ENCODE measurements around the gene ATR. TPM values are rescaled to one million over a fixed set of nuclear protein-coding genes. Genes with fewer than 3 reads are reported as not detected.
"Not testable (repeated sequence)": the region's sequence is repeated elsewhere in the genome, so short reads cannot be mapped to it uniquely, and the experiment has no call there.

ATR gene
- total RNA-seq, 1 experiment from 2014 or later: 20.4 TPM

DNA sequence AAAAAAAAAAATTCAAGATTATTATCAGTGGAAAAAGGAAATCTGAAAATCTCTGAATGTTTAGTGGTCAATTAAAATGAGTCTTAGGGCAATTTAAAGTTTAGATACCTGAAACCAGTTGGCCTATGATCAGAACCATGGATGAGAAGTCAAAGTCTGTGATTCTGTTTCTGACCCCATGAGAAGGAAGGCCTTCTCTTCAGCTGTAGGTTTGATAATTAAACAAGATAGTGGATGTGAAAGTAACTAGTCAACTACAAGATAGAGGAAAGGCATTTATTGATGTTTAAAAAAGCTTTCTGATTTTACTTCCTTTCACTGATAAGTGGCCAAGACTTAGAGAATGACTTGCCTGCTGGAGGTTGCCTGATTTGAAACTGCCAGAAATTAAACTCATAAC lies 26.4 kb upstream of the ATR start:
- Histone ChIP-seq H3K27me3 (replicated peaks) (no peaks in the 10 kb centered on the region), H3K9me3 (replicated peaks) (no peaks in the 10 kb centered on the region), H3K4me3 (no peak overlapping the region), H3K36me3 (no peaks in the 10 kb centered on the region), H3K4me1 (replicated peaks) (no peaks in the 10 kb centered on the region), H3K27ac (no peak overlapping the region)
- DNase-seq (ENCODE audit: low read depth in 1 of 2, low spot score in 2 of 2): no peak

DNA sequence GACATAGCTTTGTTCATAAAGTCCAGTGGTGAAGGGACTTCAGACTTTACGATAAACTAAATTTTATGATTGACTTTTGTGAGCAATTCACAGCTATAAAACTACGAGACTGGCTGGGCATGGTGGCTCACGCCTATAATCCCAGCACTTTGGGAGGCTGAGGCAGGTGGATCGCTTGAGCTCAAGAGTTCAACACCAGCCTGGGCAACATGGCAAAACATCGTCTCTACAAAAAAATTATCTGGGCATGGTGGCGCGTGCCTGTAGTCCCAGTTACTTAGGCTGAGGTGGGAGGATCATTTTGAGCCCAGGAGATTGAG lies 24.8 kb upstream of the ATR start:
- H3K9me3 ChIP-seq (replicated peaks); DNase-seq (ENCODE audit: low read depth in 1 of 2, low spot score in 2 of 2); H3K27ac ChIP-seq; H3K4me3 ChIP-seq; H3K36me3 ChIP-seq; H3K4me1 ChIP-seq (replicated peaks); H3K27me3 ChIP-seq (replicated peaks): not testable (repeated sequence)

- no peaks in the 10 kb centered on the region for H3K9me3 ChIP-seq (replicated peaks)
- no peaks in the 10 kb centered on the region for H3K36me3 ChIP-seq
- no peak for DNase-seq (ENCODE audit: low read depth in 1 of 2, low spot score in 2 of 2)
- no peaks in the 10 kb centered on the region for H3K4me1 ChIP-seq (replicated peaks)
- no peaks in the 10 kb centered on the region for H3K27me3 ChIP-seq (replicated peaks)
- H3K27ac ChIP-seq: no peak overlapping the region
- no peak overlapping the region for H3K4me3 ChIP-seq
These were observed 24.3 kb upstream of the ATR start for GRCh38 chr3:142602619-142603385.

DNA sequence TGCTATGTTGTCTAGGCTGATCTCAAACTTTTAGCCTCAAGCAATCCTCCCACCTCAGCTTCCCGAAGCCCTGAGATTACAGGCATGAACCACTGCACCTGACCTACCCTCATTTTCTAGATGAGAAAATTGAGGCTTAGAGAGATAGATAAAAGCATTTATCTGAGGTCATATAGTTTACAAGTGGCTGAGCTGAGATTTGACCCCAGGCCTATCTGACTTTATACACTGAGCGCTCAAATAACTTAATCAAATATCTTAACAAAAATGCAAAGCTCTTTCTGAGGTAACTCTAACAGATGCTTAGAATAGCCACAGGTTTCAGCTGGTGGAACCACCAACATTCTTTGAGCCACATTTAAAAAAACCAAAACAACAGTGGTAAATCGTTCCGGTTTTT lies 23.2 kb upstream of the ATR start:
- H3K36me3 ChIP-seq: no peaks in the 10 kb centered on the region
- no peak overlapping the region for H3K4me3 ChIP-seq
- peaks cover 4% of the 10 kb centered on the region for H3K4me1 ChIP-seq (replicated peaks)
- no peaks in the 10 kb centered on the region for H3K27me3 ChIP-seq (replicated peaks)
- no peak for DNase-seq (ENCODE audit: low read depth in 1 of 2, low spot score in 2 of 2)
- no peak overlapping the region for H3K27ac ChIP-seq
- no peaks in the 10 kb centered on the region for H3K9me3 ChIP-seq (replicated peaks)

- H3K4me1 ChIP-seq (replicated peaks): peaks cover 18% of the 10 kb centered on the region
- H3K4me3 ChIP-seq: no peak overlapping the region
- DNase-seq (ENCODE audit: low read depth in 1 of 2, low spot score in 2 of 2): no peak
- H3K27me3 ChIP-seq (replicated peaks): no peaks in the 10 kb centered on the region
- no peaks in the 10 kb centered on the region for H3K36me3 ChIP-seq
- no peak overlapping the region for H3K27ac ChIP-seq
- no peaks in the 10 kb centered on the region for H3K9me3 ChIP-seq (replicated peaks)
These were observed 19.4 kb upstream of the ATR start for GRCh38 chr3:142597906-142598305.

DNA sequence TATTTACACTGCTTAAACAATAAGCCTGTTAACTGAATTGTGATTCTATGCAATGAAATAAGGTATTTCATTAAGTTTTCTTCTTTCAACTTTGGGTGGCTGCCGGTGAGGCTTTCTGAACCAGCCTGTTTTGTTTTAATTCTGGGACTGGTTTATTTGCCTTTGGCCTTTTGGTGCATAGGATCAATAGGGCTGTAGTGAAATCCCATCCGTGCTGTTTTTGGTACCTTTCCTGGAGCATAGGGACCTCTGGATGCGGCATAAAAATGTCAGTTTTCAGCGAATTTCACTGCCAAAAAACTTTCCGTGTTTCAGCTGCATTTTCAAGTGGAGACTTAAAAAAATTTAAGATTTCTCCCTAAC lies 18.2 kb upstream of the ATR start:
- H3K36me3 ChIP-seq: no peaks in the 10 kb centered on the region
- H3K9me3 ChIP-seq (replicated peaks): no peaks in the 10 kb centered on the region
- no peak for DNase-seq (ENCODE audit: low read depth in 1 of 2, low spot score in 2 of 2)
- H3K27ac ChIP-seq: no peak overlapping the region
- peak overlapping the region; percentile 59 for H3K4me3 ChIP-seq
- H3K27me3 ChIP-seq (replicated peaks): no peaks in the 10 kb centered on the region
- peaks cover 18% of the 10 kb centered on the region for H3K4me1 ChIP-seq (replicated peaks)

DNA sequence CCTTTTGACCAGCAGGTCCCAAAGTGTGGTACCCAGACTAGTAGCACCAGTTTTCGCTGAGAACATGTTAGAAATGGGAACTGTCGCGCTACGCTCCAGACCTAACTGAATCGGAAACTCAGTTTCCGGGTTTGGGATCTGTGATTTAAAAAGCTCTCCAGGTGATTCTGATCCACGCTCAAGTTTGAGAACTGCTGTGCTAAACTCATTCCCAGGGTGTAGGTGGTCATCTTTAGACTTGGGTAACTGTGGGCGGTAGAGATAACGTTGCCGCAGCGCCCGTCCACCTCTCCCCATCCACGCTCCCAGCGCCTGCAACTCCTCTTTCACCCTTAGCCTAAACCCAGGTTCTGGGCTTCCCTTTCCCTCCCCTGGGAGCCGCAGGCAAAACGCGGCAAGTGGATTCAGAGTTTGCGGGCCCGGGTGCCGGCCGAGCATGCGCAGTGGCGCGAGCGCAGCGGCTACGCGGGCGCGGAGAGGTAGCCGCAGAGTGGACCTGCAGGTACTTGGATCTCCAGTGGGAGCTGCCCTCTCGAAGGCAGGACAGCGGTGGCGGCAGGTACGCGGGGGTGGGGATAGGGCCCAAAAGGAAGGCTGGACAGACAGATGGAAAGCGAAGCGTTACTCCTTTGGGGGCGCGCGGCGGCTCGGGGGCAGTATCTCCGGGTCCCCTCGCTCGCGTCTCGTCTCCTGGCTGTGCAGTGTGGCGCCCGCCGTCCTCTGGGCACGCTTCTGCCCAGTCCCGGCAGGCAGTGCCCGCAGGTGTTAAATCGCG lies 17.6 kb upstream of the ATR start, which contains the start of gene PLS1:
TSS of gene PLS1 (plus strand) at position 443 of the 775 bp plus-strand sequence. CDS start 67,845 bp downstream, outside the sequence.
- Histone ChIP-seq H3K4me3 (peak within 1 kb of the TSS; percentile 59), H3K4me1 (replicated peaks) (peaks cover 18% of the 10 kb centered on the region), H3K9me3 (replicated peaks) (no peaks in the 10 kb centered on the region), H3K27me3 (replicated peaks) (no peaks in the 10 kb centered on the region), H3K36me3 (no peaks in the 10 kb centered on the region), H3K27ac (peak within 1 kb of the TSS; percentile 76)
- peak; percentile 69 to 85 for DNase-seq (ENCODE audit: low read depth in 1 of 2, low spot score in 2 of 2)

- Histone ChIP-seq H3K9me3 (replicated peaks) (no peaks in the 10 kb centered on the region), H3K27me3 (replicated peaks) (no peaks in the 10 kb centered on the region)
These were observed 17.0 kb upstream of the ATR start for GRCh38 chr3:142595581-142595950.

GRCh38 chr3:142595141-142595540 lies 16.6 kb upstream of the ATR start:
- no peaks in the 10 kb centered on the region for H3K36me3 ChIP-seq
- no peaks in the 10 kb centered on the region for H3K27me3 ChIP-seq (replicated peaks)
- H3K4me3 ChIP-seq: no peak overlapping the region
- DNase-seq (ENCODE audit: low read depth in 1 of 2, low spot score in 2 of 2): no peak
- peaks cover 18% of the 10 kb centered on the region for H3K4me1 ChIP-seq (replicated peaks)
- H3K27ac ChIP-seq: no peak overlapping the region
- H3K9me3 ChIP-seq (replicated peaks): no peaks in the 10 kb centered on the region

More at GRCh38 chr3:142595581-142595950, 17.0 kb upstream of the ATR start:
- Histone ChIP-seq H3K27ac (peak overlapping the region; percentile 76), H3K4me1 (replicated peaks) (peaks cover 18% of the 10 kb centered on the region), H3K4me3 (peak overlapping the region; percentile 59), H3K36me3 (no peaks in the 10 kb centered on the region)
- DNase-seq (ENCODE audit: low read depth in 1 of 2, low spot score in 2 of 2): peak; percentile 62 to 84

- not testable (repeated sequence) for H3K27me3 ChIP-seq (replicated peaks); H3K36me3 ChIP-seq; DNase-seq (ENCODE audit: low read depth in 1 of 2, low spot score in 2 of 2); H3K27ac ChIP-seq; H3K4me3 ChIP-seq; H3K9me3 ChIP-seq (replicated peaks)
- peaks cover 18% of the 10 kb centered on the region for H3K4me1 ChIP-seq (replicated peaks)
These were observed 13.7 kb upstream of the ATR start for GRCh38 chr3:142592268-142592667.

GRCh38 chr3:142588703-142589102 lies 10.2 kb upstream of the ATR start:
- Histone ChIP-seq H3K36me3 (no peaks in the 10 kb centered on the region), H3K27ac (no peak overlapping the region), H3K4me3 (no peak overlapping the region), H3K4me1 (replicated peaks) (no peaks in the 10 kb centered on the region), H3K27me3 (replicated peaks) (no peaks in the 10 kb centered on the region), H3K9me3 (replicated peaks) (no peaks in the 10 kb centered on the region)
- DNase-seq (ENCODE audit: low read depth in 1 of 2, low spot score in 2 of 2): no peak

- DNase-seq (ENCODE audit: low read depth in 1 of 2, low spot score in 2 of 2): peak; percentile 52 to 57
- H3K4me1 ChIP-seq (replicated peaks): no peaks in the 10 kb centered on the region
- 0 out of 2 replicates have a peak, but pooled peaks cover 3% of the 10 kb centered on the region for H3K27me3 ChIP-seq (replicated peaks)
- no peak overlapping the region for H3K27ac ChIP-seq
- H3K4me3 ChIP-seq: no peak overlapping the region
- no peaks in the 10 kb centered on the region for H3K36me3 ChIP-seq
- H3K9me3 ChIP-seq (replicated peaks): no peaks in the 10 kb centered on the region
These were observed 8.4 kb upstream of the ATR start for GRCh38 chr3:142586803-142587406.

DNA sequence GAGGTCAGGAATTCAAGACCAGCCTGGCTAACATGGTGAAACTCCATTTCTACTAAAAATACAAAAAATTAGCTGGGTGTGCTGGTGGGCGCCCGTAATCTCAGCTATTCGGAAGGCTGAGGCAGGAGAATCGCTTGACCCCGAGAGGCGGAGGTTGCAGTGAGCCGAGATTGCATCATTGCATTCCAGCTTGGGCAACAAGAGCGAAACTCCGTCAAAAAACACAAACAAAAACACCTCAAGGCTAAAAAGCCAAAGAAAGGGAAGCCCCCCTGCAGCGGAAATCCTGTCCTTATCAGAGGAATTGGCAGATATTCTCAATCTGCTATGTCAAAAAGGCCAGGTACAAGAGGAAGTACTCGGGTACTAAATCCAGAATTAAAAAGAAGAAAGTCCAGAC lies 2.5 kb upstream of the ATR start:
- DNase-seq (ENCODE audit: low read depth in 1 of 2, low spot score in 2 of 2); H3K27me3 ChIP-seq (replicated peaks); H3K9me3 ChIP-seq (replicated peaks); H3K4me1 ChIP-seq (replicated peaks); H3K36me3 ChIP-seq; H3K4me3 ChIP-seq; H3K27ac ChIP-seq: not testable (repeated sequence)

DNA sequence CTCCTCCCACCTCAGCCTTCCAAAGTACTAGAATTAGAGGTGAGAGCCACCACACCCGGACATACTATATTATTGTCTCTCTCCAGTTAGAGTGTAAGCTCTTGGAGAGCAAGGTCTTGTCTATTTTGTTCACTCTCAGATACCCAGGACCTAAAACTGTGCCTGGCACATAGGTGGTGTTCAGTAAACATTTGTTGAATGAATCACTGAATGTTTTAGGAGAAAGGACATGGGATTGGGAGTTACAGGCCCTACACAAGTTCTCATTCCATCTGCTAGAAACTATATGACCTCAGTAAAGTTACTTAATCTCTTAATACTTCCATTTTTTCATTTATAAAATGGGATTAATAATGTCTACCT lies 1.5 kb upstream of the ATR start:
- H3K36me3 ChIP-seq: peaks cover 15% of the 10 kb centered on the region
- DNase-seq (ENCODE audit: low read depth in 1 of 2, low spot score in 2 of 2): no peak
- 0 out of 2 replicates have a peak, but pooled peaks cover 3% of the 10 kb centered on the region for H3K27me3 ChIP-seq (replicated peaks)
- H3K4me3 ChIP-seq: no peak overlapping the region
- H3K9me3 ChIP-seq (replicated peaks): no peaks in the 10 kb centered on the region
- H3K4me1 ChIP-seq (replicated peaks): peaks cover 5% of the 10 kb centered on the region
- no peak overlapping the region for H3K27ac ChIP-seq
